ENCODE data around the gene IFT20.

Gene IFT20

GRCh38 chr17:28365487-28365886 lies 30.2 kb upstream of the IFT20 start (continued):
- TF ChIP-seq ZNF175 (tag by site-specific recombination; IDR thresholded peaks at IDR 0.05) = no peak
- TF ChIP-seq ZSCAN5A (tag by site-specific recombination; IDR thresholded peaks at IDR 0.05) = no peak
- no peak for TF ChIP-seq ZNF623 (tag by site-specific recombination; IDR thresholded peaks at IDR 0.05)
- no peak for TF ChIP-seq KLF17 (tag by site-specific recombination; IDR thresholded peaks at IDR 0.05)

- no peaks in the 10 kb centered on the region for H3K9me3 ChIP-seq (ENCODE audit: control insufficient read depth, insufficient read depth, low read depth, low read length)
- no peak within 1 kb of the TSS for H3K27ac ChIP-seq (ENCODE audit: extremely low read depth, low read depth, low read length)
- POLR2A ChIA-PET = interaction anchor here (0.8 to 2.3 kb wide), 3 partner anchors 10 to 40 kb away, joined by 3 to 9 read pairs (median 4); partner anchors contain the start of genes IFT20 and TNFAIP1
- CTCF ChIA-PET = interaction anchor here (0.6 kb wide), 3 partner anchors 113 to 533 kb away, joined by 3 to 4 read pairs (median 3); no protein-coding TSS in a partner anchor
- H3K4me3 ChIP-seq (ENCODE audit: low read depth, low read length) = no peak within 1 kb of the TSS
- H3K36me3 ChIP-seq (ENCODE audit: control insufficient read depth in 2 of 2, insufficient read depth in 1 of 2, low read length in 2 of 2) = peaks cover 23 to 55% of the 10 kb centered on the region in 2 experiments
- no peaks in the 10 kb centered on the region for H3K4me1 ChIP-seq (ENCODE audit: control insufficient read depth, insufficient read depth, low read length)
- TF ChIP-seq ZNF112 (tag by site-specific recombination; IDR thresholded peaks at IDR 0.05) = no peak
- TF ChIP-seq ZFP69B (tag by site-specific recombination; IDR thresholded peaks at IDR 0.05) = no peak
- TF ChIP-seq ZNF777 (tag by site-specific recombination; IDR thresholded peaks at IDR 0.05; ENCODE audit: borderline replicate concordance) = no peak
- no peak for TF ChIP-seq ZNF596 (tag by site-specific recombination; IDR thresholded peaks at IDR 0.05)
- TF ChIP-seq ZNF560 (tag by site-specific recombination; IDR thresholded peaks at IDR 0.05; ENCODE audit: borderline replicate concordance) = no peak
- no peak for TF ChIP-seq ZNF785 (tag by site-specific recombination; IDR thresholded peaks at IDR 0.05)
- TF ChIP-seq ZBTB44 (tag by site-specific recombination; IDR thresholded peaks at IDR 0.05) = no peak
- TF ChIP-seq GLIS2 (tag by site-specific recombination; IDR thresholded peaks at IDR 0.05) = no peak
- TF ChIP-seq PRDM6 (tag by site-specific recombination; IDR thresholded peaks at IDR 0.05) = no peak
- TF ChIP-seq ZNF335 (tag by site-specific recombination; conservative IDR thresholded peaks at IDR 0.05) = no peak
- TF ChIP-seq ZNF518A (tag by site-specific recombination; conservative IDR thresholded peaks at IDR 0.05; ENCODE audit: low read depth) = no peak
- TF ChIP-seq TSHZ1 (tag by site-specific recombination; IDR thresholded peaks at IDR 0.05; ENCODE audit: borderline replicate concordance) = no peak
- no peak for TF ChIP-seq GLI2 (tag by site-specific recombination; IDR thresholded peaks at IDR 0.05; ENCODE audit: borderline replicate concordance, low read depth)
- no peak for TF ChIP-seq TRIM28 (IDR thresholded peaks at IDR 0.05; ENCODE audit: borderline replicate concordance, low read length)
- TF ChIP-seq ZBTB1 (tag by site-specific recombination; IDR thresholded peaks at IDR 0.05) = no peak
- no peak for TF ChIP-seq ZNF146 (tag by site-specific recombination; IDR thresholded peaks at IDR 0.05)
Measured at GRCh38 chr17:28364665-28365363, 29.5 kb upstream of the IFT20 start, which contains the start of gene SEBOX. SEBOX (minus strand) TSS chr17:28365199; CDS start chr17:28365151, 48 bp downstream.

Measured in HEK293 (cell line).